GM19025 (cell line): ENCODE data around the gene TICRR.
A peak's percentile ranks its signal among the peaks of the same experiment; 100 is the strongest.
"Not testable (repeated sequence)": the region's sequence is repeated elsewhere in the genome, so short reads cannot be mapped to it uniquely, and the experiment has no call there.

Source experiments
- ATAC-seq: cut with Tn5 transposase; IDR thresholded peaks from one replicate; pipeline ENCODE4 v1.9.1; 2021; ENCODE audit warnings: mild to moderate bottlenecking, low read depth, moderate library complexity; ENCODE audit not compliant: unreplicated experiment

The TICRR gene, protein sequence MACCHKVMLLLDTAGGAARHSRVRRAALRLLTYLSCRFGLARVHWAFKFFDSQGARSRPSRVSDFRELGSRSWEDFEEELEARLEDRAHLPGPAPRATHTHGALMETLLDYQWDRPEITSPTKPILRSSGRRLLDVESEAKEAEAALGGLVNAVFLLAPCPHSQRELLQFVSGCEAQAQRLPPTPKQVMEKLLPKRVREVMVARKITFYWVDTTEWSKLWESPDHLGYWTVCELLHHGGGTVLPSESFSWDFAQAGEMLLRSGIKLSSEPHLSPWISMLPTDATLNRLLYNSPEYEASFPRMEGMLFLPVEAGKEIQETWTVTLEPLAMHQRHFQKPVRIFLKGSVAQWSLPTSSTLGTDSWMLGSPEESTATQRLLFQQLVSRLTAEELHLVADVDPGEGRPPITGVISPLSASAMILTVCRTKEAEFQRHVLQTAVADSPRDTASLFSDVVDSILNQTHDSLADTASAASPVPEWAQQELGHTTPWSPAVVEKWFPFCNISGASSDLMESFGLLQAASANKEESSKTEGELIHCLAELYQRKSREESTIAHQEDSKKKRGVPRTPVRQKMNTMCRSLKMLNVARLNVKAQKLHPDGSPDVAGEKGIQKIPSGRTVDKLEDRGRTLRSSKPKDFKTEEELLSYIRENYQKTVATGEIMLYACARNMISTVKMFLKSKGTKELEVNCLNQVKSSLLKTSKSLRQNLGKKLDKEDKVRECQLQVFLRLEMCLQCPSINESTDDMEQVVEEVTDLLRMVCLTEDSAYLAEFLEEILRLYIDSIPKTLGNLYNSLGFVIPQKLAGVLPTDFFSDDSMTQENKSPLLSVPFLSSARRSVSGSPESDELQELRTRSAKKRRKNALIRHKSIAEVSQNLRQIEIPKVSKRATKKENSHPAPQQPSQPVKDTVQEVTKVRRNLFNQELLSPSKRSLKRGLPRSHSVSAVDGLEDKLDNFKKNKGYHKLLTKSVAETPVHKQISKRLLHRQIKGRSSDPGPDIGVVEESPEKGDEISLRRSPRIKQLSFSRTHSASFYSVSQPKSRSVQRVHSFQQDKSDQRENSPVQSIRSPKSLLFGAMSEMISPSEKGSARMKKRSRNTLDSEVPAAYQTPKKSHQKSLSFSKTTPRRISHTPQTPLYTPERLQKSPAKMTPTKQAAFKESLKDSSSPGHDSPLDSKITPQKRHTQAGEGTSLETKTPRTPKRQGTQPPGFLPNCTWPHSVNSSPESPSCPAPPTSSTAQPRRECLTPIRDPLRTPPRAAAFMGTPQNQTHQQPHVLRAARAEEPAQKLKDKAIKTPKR (N-terminal part only)

DNA sequence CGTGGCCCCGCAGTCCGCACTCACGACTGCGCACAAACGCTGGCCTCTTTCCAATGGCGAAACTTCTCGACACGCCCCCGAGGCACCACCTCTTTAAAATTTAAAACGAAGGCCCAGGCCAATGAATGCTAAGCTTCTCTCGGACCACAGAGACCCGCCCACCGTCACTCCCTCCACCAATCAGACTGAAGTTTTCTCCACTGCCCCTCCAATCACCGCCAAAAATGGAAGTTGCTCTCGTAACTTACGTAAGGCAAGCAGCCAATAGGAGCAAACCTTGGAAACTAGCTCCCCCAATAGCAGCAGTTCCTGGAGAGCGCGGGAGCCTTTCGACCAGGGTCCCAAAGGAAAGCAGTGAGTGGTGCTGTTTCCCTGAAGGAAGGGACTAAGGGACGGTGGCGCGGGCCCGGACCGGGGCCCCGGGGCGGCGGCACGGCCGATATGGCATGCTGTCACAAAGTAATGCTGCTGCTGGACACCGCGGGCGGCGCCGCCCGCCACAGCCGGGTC is at the start of gene TICRR:
Gene TICRR, plus strand, starts transcription at position 324 of the 510 bp plus-strand sequence. Its CDS starts 118 bp downstream, at position 442.
- ATAC-seq, result peak; percentile 92

DNA sequence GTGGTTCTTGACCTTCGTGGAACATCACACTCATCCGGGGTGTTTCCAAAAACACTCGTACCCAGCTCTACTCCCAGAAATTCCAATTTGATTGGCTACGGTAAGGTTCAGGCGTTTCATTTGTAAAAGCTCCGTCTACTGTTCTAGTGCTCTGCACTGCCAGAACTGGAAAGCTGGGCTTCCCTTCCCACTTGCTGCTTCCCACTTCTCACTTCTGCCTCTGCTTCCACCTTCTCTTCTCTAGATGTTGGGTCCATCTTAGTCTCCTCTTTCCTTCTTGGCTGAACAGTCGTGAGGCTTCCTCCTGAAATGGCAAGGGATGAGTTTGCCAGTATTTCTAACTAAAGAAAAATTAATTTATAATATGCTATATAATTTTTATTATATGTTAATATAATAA is 49.1 kb upstream of the TICRR start:
- no peak for ATAC-seq

DNA sequence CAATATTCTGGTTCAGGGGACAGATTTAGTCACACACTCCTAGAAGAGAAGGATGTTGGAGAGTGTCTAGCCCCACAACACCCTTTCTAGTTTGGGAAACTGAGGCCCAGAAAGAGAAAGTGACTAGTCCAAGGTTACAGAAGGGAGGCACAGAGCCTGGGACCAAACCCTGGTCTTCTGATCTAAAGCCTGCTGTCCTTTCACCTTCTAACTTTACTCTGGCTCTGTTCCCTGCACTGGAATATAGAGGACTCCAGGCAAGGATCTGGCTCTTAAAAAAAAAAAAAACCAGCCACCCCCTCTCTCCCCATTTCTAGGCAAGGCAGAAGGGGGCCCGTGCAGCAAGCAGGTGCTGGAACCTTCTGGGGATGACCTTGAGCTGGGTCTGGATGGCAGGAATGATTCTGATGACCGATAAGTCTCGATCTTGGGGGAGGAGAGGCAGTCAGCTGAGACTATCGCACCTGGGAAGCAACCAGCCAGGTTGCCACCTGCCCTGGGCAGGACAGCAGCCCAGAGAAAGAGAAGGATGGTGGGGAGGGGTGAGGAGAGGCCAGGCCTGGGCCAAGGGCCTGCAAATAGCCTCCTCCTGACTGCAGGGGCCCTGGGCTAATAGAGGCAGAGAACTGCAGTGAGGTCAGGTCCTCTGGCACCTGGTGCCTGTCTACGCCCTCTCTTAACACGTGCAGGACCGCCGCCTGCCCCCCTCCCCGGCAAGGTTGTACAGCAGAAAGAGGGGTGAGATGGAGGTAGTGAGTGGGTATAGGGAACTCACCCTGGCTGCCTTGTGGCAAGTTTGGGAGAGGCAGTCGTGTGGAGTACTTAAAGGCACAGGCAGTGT is 48.4 kb upstream of the TICRR start:
- ATAC-seq, result no peak

DNA sequence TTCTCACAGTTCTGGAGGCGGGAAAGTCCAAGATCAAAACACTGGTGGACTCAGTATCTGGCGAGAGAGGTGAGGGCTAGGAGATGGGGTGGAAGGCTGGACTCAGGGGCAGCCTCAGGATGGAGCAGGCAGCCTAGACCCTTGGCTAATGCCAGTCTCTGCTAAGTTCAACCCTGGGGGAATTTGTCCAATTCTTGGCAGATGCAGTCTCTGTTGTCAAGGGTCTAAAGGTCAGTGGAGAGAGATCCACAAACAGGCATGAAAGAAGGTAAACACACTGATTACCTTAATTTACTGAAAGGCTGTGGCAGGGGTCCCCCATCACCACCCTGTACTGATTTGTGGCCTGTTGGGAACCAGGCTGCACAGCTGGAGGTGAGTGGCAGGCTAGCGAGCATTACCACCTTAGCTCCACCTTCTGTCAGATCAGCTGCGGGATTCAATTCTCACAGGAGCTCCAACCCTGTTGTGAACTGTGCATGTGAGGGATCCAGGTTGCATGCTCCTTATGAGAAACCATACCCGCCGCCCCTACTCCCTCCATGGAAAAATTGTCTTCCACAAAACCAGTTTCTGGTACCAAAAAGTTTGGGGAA is 46.4 kb upstream of the TICRR start:
- ATAC-seq, result no peak

DNA sequence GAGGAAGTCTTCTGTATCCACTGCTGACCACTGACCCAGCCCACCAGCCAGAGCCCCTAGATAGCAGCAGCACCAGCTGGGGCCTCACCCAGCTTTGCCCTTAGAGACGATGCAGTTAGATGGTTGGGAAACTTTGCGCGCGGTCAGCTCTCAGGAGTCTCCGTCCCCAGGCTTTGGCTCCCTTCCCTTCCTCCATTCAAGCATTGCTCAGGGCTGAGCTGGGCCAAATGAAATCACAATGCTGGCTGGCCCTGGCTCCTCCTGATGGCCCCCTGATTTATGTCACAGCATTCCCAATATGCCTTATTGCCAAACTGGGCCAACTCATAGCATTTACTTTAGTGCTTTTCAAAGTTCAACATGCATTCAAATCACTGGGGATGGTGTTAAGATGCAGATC is 44.3 kb upstream of the TICRR start:
- ATAC-seq, result no peak

DNA sequence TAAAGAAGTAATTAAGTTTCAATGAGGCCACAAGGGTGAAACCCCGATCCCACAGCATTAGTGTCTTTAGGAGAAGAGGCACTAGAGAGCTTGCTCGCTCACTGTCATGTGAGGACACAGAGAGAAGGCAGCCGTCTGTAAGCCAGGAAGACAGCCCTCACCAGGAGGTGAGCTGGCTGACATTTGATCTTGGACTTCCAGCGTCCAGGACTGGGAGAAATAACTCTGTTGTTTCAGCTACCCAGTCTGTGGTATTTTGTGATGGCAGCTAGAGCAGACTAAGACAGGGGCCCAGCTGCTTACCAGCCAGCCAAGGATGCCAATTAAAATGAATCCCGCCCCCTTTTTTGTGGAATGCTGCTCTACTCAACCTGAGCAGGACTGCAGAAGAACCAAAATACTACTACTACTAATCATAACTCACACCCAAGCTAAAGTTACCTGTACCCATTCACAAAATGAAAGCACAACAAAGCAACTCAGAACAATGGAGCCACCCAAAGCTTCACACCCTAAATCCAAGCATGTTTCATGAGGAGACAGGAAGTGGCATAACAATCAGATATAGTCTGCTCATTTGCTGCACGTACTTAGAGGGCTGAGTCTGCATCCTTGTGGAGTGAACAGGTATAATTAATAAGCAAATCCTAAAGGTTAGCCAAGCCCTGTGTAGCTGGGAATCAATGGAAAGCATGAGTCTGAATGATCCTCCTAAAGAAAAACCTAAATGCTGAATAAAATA is 43.3 kb upstream of the TICRR start:
- no peak for ATAC-seq

DNA sequence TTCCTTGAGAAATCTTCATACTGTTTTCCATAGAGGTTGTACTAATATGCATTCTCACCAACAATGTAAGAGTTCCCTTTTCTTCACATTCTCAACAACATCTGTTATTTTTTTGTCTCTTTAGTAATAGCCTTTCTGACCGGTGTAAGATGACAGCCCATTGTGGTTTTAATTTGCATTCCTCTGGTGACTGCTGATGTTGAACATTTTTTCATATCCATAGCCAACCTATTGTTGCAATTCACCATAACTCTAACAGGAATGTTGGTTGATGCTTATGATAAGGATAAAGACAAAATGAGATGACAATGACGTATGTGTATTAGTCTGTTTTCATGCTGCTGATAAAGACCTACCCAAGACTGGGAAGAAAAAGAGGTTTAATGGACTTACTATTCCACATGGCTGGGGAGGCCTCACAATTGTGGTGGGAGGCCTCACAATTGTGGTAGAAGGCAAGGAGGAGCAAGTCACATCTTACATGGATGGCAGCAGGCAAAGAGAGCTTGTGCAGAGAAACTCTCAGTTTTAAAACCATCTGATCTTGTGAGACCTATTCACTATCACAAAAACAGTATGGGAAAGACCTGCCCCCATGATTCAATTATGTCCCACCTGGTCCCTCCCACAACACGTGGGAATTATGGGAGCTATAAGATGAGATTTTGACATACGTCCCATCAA is 41.3 kb upstream of the TICRR start:
- no peak for ATAC-seq

DNA sequence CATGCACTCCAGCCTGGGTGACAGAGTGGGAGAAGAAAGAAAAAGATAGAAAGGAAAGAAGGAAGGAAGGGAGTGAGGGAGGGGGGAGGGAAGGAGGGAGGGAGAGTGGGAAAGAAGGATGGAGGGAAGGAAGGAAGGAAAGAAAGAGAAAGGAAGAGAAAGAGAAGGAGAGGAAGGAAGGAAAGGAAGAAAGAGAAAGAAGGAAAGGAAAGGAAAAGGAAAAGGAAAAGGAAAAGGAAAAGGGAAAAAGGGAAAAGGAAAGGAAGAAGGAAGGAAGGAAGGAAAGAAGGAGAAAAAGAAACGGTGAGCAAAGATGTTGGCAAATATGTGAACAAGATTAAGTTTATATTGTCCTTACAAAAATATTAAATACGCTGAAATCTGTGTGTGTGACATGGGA is 36.2 kb upstream of the TICRR start:
- ATAC-seq, result no peak

DNA sequence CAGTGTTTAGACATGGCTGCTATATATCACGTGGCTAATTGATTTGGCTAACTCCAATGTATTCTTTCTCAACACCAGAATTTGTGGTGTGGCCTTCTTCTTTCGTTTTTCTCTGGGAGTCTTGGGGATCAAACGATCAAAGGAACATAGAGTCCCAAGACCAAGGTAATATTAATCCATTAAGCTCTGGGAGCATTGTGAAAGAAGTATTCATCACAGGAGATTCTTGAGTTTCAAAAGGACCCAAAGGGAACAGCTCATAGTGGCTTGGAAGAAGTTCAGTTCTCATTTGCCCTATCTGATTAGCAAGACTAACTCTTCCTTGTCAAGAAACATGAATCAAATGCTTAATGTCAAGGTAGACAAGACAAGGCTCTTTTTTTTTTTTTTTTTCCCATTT is 32.9 kb upstream of the TICRR start:
- ATAC-seq, result no peak

DNA sequence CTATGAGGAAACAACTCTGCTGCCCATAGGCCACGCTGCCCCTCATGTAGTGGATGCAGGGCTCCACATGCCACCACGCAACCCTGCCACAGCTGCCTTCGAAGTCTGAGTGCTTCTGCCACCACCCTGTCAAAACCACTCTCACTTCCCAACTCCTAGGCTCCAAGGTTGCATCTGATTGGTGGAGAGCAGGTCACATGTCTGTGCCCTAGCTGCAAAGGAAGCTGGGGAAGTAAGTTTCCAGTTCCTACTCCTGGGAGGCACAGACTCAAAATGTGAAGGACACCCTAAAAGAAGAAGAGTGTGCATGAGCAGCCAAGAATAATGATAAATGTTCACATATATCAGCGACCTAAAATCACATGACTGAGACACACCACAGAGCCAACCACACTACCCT is 31.9 kb upstream of the TICRR start:
- no peak for ATAC-seq

DNA sequence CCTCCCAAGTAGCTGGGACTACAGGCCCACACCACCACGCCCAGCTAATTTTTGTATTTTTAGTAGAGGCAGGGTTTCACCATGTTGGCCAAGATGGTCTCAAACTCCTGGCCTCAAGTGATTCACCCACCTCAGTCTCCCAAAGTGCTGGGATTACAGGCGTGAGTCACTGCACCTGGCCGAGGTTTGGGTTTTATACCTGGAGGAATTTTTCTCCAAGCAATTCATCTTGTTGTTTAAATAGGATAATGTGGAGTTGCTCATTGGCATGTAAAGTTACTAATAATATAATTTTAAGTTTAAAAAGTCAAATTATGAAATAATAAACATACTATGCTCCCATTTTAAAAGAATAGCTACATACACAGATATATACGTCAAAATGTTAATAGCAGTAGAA is 26.1 kb upstream of the TICRR start:
- ATAC-seq, result not testable (repeated sequence)

DNA sequence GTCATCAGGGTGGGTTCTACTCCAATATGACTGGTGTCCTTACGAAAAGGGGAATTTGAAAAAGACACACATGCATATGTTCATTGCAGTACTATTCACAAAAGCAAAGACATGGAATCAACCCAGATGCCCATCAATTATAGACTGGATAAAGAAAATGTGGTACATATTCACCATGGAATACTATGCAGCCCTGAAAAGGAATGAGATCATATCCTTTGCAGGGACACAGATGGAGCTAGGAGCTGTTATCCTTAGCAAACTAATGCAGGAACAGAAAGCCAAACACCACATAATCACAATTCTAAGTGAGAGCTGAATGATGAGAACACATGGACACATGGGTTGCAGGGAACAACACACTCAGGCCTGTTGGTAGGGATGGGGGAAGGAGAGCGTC is 24.8 kb upstream of the TICRR start:
- no peak for ATAC-seq

DNA sequence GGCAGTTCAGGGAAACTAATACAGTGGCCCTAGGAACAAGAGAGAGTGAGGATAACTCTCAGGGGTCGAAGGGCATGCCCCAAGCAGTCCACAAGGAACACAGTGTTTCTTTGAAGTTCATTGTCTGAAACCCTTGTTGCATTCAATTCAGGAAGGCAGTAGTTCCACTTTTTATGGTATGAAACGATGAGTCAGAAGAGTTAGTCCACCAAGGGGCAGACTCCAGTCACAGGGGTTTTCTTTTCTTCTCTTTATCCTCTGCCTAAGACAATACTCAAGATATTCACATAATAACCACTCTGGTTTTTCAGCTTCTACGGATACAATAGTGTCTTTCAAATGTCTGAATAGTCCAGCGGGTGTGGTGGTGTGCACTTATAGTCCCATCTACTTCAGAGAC is 23.7 kb upstream of the TICRR start:
- peak; percentile 77 for ATAC-seq

DNA sequence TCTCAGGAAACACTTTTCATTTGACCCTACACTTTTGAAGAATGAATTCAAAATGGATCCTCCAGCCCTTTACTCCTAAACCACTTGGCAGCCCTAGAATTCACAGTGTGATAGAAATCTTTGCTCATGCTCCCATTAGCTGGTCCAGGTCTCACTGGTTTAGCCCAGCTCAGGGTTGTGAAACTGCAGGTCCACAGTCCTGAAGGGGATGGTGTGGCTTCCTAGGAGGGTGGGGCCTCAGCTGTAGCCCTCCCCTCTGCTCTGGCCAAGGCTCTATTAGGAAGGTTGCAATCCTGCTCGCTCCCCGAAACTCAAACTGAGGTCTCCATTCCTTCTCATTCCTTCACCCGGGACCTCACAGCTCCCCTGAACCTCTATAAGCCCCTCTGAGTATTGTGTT is 21.6 kb upstream of the TICRR start:
- ATAC-seq, result no peak

DNA sequence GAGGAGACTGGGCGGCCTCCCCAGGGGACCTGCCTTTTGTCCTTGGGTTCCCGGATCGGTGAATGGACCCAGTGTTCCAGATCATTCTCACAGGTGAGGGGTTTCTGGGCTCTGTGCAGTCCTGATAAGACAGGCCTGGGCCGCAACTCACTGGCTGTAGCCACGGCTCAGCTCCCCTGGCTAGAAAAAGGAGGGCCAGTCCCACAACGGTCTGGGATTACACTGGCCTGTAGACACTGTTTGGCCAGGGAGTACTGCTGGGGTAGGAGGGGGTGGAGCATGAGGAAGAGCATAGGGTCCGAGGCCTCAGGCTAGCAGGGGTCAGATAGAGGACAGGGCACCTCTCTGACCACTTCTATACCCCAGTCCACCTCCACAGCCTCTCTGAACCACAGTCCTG is 21.0 kb upstream of the TICRR start:
- no peak for ATAC-seq

DNA sequence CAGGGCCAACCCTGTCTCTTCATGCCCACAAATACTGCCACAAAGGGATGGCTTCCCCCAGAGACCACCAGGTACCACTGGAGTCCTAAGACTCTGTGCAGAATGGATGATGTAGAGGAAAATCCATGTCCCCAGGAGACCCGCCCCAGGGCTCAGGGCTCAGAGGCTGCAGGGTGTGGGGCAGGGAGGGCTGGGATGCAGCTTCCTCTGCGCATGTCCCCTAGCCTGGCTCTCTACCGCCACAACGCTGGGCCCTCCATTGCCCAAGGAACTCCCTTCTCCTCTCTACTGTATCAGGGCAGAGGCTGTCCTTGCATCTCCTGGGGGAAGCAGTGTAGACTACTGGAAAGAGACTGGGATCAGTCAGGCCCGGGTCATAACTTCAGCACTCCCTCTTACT is 19.5 kb upstream of the TICRR start:
- no peak for ATAC-seq

DNA sequence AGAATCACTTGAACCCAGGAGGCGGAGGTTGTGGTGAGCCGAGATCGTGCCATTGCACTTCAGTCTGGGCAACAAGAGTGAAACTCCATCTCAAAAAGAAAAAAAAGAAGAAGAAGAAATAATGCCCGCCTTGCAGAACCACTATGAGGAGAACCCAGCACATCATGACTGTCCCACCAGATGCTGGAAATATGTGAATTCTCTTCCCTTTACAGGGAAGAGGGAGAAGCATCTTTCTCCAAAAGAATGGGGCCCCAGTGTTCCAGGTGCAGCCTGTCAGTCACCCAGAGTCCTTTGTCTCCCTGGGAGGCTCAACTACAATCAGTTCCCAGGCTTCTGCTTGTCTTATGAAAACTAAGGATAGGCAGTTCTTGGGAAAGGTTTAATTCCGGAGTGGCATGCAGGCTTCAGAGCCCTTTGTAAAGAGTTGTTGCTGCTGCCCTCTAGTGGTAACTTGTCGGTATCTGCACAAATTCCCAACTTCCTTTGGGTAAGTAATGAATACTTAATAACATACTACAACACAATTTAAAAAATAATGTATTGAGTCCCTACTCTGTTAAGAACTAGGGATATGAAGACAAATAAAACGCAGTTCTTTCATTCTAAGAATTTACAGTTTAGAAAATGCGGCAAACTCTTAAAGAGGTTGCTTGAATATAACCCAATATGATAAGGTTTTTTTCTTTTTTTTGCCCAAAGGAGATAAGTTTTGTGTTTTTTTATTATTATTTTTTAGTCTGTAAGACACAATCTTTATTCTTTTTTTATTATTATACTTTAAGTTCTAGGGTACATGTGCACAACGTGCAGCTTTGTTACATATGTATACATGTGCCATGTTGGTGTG is 18.6 kb upstream of the TICRR start:
- ATAC-seq, result no peak
